GM21737 (cell line): ENCODE results near the gene CARMIL3.
A peak's percentile ranks its signal among the peaks of the same experiment; 100 is the strongest.
"Not testable (repeated sequence)": the region's sequence is repeated elsewhere in the genome, so short reads cannot be mapped to it uniquely, and the experiment has no call there.

ENCODE experiments used
- ATAC-seq: cut with Tn5 transposase; IDR thresholded peaks from one replicate; pipeline ENCODE4 v1.9.1; 2021; ENCODE audit warnings: mild to moderate bottlenecking, moderate library complexity; ENCODE audit not compliant: unreplicated experiment

Gene CARMIL3, protein sequence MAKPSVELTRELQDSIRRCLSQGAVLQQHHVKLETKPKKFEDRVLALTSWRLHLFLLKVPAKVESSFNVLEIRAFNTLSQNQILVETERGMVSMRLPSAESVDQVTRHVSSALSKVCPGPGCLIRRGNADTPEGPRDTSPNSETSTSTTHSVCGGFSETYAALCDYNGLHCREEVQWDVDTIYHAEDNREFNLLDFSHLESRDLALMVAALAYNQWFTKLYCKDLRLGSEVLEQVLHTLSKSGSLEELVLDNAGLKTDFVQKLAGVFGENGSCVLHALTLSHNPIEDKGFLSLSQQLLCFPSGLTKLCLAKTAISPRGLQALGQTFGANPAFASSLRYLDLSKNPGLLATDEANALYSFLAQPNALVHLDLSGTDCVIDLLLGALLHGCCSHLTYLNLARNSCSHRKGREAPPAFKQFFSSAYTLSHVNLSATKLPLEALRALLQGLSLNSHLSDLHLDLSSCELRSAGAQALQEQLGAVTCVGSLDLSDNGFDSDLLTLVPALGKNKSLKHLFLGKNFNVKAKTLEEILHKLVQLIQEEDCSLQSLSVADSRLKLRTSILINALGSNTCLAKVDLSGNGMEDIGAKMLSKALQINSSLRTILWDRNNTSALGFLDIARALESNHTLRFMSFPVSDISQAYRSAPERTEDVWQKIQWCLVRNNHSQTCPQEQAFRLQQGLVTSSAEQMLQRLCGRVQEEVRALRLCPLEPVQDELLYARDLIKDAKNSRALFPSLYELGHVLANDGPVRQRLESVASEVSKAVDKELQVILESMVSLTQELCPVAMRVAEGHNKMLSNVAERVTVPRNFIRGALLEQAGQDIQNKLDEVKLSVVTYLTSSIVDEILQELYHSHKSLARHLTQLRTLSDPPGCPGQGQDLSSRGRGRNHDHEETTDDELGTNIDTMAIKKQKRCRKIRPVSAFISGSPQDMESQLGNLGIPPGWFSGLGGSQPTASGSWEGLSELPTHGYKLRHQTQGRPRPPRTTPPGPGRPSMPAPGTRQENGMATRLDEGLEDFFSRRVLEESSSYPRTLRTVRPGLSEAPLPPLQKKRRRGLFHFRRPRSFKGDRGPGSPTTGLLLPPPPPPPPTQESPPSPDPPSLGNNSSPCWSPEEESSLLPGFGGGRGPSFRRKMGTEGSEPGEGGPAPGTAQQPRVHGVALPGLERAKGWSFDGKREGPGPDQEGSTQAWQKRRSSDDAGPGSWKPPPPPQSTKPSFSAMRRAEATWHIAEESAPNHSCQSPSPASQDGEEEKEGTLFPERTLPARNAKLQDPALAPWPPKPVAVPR (N-terminal part only)

DNA sequence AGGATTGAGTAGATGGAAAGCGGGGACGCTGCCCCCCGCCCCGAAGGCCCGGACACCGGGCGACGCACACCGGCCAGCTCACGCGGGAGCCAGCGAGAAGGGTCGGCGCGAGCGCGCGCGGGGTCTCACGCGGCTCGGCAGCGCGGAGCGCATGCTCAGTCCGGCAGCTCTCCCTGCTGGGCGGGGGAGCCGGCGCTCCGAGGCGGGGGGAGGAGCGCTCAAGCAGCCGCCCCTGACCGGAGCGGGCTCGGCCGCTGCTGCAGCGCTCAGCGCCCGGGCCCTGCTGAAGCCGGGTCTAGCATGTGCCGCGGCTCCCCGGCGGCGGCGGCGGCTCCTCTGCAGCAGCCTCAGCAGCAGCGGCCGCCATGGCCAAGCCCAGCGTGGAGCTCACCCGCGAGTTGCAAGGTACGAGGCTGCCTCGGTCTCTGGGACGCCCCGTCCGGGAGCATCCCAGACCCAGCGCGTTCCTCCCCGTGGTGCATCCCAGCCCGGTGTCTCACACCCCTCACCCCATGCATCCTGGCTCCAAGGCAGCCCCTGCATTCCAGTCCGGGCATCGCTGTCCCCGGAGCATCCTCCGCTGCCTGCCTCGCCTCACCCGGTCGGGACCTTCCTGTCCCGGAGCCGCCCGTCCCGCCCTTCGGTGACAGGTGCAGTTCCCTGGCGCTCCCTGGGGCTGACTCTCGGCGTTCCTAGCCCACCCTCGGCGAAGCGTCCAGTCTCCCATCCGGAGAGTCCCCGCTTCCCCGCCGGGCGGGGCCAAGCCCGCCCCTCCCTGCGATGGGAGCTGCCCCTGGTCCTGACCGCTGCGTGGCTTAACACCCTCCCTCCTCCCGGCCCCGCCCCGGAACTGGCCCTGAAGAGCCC lies at the start of gene CARMIL3:
TSS of gene CARMIL3 (plus strand) at position 221 of the 867 bp plus-strand sequence. CDS start at position 366, 145 bp downstream.
- peak; percentile 67 for ATAC-seq

DNA sequence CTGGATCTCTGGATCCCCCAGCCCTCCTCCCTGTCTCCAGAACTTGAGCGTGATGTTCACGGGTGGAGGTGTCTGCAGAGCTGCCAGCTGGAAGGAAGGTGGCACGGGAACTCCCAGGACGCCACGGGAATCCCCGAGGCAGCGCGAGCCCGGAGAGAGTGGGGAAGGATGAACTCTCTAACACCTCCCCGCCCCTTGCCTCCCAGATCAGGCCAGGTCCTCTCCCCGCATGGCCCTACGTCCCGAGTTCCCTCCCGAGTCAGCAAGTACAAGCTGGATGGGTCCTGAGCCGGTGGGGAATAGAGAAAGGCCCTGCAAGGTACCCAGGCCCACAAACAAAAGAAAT lies 45.4 kb upstream of the CARMIL3 start:
- ATAC-seq: peak; percentile 23

DNA sequence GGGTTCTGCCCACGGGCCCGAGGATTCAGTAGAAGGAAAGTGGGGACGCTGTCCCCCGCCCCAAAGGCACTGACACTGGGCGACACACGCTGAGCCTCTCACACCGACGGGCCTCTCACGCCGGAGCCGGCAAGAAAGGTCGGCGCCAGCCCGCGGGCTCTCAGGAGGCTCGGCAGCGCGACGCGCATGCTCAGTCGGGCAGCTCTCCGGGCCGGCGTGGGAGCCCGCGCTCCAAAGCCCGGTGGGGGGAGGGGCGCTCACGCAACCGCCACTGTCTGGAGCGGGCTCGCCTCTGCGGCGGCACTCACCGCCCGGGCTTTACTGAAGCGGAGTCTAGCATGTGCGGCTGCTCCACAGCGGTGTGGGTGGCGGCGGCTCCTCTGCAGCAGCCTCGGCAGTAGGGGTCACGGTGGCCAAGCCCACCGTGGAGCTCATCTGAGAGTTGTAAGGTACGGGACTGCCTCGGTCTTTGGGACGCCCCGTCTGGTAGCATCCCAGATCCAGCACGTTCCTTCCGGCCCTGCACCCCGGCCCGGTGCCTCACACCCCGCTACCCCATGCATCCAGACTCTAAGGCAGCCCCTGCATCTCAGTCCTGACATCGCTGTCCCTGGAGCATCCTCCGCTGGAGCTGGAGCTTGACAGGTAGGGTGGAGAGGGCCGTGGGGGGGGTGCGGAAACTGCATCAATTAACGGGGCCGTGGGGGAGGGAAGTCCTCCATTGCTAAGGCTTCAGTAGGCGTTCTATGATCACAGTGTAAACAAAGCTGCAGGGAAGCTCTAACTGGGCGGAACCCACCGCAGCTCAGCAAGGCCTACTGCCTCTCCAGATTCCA lies 44.8 kb upstream of the CARMIL3 start:
- ATAC-seq: peak; percentile 81

- no peak for ATAC-seq
These were observed 40.8 kb upstream of the CARMIL3 start for GRCh38 chr14:24011051-24011450.

- ATAC-seq: not testable (repeated sequence)
These were observed 39.0 kb upstream of the CARMIL3 start for GRCh38 chr14:24012726-24013273.

DNA sequence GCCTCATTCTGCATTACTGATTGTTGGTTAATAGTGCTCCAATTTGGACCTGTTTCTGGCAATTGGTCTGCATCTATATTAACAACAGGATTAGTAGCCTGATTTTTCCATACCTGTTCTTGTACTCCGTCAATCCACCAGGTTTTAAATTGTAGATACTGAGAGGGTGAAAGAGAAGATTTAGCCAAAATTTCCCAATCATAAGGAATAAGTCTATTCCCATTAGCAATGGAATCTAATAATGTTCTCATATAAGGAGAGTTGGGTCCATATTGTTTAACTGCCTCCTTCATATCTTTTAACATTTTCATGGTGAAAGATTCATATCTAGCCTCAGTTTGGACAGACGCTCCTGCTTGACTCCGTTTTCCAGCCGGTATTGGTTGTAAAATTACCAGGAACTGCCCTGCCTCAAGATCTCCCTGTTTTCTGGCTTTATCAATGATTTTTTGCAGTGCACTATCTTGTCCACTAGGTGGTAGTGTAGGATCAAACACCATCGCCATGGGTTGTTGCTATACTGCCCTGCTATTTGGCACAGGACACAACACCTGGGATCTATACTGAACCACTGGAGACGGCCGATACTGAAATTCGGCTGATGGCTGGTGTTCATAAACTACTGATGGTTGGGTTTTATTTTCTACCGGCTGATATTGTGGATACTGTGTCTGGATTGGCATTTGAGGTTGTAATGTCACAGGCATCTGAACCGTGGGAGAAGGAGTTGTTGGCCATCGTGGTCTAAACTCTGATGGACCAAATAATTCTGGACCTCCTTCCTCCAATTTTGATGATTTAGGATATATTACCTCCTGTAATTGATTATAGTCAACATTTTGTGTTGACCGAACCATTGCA lies 37.9 kb upstream of the CARMIL3 start:
- no peak for ATAC-seq

GRCh38 chr14:24015745-24016144 lies 36.1 kb upstream of the CARMIL3 start:
- ATAC-seq: not testable (repeated sequence)

- not testable (repeated sequence) for ATAC-seq
These were observed 32.8 kb upstream of the CARMIL3 start for GRCh38 chr14:24018978-24019377.

GRCh38 chr14:24019944-24020343 lies 31.9 kb upstream of the CARMIL3 start:
- ATAC-seq: not testable (repeated sequence)

GRCh38 chr14:24020520-24020919 lies 31.3 kb upstream of the CARMIL3 start:
- not testable (repeated sequence) for ATAC-seq

DNA sequence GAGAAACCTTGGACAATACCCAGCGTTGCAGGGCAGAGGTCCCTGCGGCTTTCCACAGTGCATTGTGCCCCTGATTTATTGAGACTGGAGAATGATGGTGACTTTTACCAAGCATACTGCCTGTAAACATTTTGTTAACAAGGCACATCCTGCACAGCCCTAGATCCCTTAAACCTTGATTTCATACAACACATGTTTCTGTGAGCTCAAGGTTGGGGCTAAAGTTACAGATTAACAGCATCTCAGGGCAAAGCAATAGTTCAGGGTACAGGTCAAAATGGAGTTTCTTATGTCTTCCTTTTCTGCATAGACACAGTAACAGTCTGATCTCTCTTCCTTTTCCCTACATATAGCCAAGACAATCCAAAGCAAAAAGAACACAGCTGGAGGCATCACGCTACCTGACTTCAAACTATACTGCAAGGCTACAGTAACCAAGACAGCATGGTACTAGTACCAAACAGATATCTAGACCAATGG lies 26.8 kb upstream of the CARMIL3 start:
- ATAC-seq: not testable (repeated sequence)

GRCh38 chr14:24029687-24030086 lies 22.1 kb upstream of the CARMIL3 start:
- not testable (repeated sequence) for ATAC-seq

DNA sequence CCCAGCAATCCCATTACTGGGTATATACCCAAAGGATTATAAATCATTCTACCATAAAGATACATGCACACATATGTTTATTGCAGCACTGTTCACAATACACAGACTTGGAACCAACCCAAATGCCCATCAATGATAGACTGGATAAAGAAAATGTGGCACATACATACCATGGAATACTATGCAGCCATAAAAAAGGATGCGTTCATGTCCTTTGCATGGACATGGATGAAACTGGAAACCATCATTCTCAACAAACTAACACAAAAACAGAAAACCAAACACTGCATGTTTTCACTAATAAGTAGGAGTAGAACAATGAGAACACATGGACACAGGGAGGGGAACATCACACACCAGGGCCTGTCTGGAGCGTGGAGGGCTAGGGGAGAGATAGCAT lies 20.5 kb upstream of the CARMIL3 start:
- ATAC-seq: not testable (repeated sequence)

- no peak for ATAC-seq
These were observed 18.9 kb upstream of the CARMIL3 start for GRCh38 chr14:24032727-24033418.

DNA sequence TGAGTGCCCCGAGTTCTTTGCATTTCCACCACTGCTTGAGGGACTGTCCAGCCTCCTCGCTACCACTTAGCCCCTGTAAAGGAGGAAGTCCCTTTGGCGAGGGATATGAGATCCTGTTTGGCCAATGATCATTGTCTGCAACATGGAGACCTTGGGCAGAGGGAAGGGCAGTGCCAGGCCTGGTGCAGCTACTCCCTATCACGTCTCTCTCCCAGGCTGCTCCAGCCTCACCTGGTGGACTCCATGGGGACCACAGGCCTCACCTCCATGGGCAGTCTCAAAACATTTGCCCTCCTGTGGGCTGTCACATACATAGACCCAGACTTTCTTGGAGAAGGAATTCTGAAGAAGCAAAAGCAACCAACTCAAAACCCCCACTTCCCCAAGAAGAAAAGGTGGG lies 16.0 kb upstream of the CARMIL3 start:
- ATAC-seq: not testable (repeated sequence)

DNA sequence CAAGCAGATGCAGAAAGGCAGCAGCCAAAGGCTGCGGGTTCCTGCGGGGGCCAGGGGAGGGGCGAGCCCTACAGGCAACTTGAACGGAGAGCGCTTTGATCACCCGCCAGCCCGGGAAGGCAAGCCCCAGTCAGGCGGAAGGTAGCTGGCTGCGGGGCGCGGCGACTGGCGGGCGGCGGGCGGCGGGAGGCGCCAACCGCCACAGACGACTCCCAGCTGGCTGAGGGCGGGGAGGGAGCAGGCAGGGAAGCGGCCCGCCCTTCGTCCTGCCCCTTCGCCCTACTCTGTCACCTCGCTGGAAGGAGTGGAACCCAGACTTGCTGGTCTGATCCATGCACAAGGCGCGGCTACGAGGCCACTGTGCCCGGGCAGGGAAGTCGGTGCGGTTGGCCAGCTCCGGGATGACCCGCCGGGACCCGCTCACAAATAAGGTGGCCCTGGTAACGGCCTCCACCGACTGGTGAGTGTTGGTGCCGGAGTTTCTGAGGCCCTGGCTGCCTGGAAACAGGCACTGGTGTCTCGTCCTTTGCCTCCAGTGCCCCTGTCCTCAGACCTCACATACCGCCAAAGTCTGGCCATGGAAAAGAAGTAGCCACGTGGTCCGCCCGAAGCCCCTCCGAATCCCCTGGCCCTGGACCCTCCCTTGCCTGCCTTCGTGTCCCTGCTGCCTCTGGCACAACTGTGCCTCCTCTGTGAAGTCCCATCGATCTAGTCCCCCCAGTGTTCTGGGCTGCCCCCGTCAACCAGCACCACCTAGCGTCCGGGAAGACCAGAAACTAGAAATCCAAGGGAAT lies 15.4 kb upstream of the CARMIL3 start:
- no peak for ATAC-seq
